GM21515 (cell line): ENCODE results near the gene PCP4.

Experiments
- ATAC-seq: cut with Tn5 transposase; IDR thresholded peaks from one replicate; pipeline ENCODE4 v1.9.1; 2021; ENCODE audit not compliant: unreplicated experiment

PCP4 gene

DNA sequence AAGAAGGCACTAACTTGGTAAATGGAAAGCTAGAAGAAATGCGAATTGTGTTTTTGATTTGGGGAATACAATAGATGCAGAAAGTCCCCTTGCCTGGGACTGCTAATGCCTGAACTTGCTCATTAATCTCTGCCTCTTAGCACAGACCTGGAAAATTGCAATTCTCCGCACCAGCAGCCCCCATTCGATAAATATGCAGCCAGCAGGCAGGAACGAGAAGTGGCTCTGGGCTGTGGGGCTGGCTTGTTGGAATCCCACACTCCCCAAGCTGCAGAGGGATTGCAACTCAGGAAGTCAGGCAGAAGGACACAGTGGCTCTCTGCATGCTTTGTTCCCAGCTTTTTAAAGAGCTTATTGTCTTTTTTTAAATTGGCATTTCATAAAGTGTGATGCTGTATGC is 51.3 kb downstream of the PCP4 start:
- ATAC-seq: no peak

DNA sequence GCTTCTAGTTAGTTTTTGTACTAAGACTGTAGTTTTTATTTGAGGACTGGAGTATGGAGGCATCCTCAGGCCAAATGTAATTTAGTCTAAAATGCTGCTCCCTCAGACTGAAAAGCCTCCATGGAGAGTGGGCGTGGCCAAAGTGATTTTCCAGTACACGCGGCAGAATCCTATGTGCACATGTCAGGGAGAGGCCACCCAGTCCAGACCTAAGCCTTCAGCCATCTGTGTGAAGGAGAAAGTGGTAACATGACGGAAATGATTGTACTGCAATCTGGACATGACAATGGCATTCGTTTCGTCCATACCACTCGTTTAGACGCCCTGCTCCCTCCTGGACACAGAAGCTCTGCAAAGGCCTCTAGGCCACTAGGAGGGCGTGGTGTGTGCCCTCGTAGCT is 56.2 kb downstream of the PCP4 start:
- no peak for ATAC-seq

DNA sequence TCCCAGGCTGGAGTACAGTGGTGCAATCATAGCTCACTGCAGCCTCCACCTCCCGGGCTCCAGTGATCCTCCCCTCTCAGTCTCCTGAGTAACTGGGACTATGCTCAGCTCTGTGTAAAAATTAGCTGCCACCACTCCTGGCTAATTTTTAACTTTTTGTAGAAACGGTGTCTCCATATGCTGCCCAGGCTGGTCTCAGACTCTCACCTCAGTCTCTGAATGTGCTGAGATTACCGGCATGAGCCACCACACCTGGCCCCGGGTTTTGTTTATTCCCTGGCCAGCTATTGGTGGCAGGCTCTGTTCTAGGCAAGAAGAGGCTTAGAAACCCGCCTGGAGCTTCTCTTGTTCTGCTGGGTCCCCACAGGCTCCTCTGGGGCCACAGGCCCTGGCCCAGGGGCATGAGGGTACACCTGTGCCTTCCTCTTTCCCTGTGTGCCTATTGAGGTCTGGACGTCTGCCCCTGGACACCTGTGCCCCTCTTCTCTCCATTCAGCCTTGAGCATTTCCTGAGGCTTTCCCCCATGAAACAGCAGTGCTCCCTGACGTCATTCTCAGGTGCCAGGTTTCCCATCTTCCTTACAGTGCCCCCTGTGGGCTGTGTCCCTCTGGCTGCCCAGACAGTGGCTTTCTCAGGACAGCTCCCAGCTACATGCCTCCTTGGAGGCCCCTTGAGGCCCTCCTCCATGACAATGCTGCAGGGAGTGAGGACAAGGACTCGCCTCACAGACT is 57.5 kb downstream of the PCP4 start:
- no peak for ATAC-seq

DNA sequence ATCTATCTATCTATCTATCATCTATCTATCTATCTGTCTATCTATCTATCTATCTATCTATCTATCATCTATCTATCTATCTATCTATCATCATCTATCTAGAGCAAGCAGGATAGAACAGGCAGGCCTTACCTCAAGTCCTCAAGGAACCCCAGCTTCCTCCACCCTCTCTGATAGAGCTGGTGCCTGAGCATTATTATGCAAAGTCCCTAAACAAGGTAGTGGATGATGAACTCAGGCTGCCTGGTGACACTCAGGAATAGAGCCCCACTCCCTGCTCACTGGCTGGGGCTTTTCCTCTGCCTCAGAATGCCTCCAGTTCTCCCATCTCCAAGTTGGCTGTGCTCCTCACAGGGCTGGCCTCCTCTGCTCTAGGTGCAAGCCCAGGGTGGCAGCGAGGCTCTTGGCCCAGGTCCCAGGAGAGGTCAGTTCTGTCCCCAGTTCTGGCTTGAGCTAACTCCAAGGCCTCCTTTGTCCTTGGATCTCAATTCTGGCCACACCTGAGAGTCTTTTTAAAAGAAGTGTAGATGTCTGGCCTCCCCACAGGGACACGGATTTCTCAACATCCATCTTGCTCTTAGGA is 60.2 kb downstream of the PCP4 start:
- ATAC-seq: no peak

DNA sequence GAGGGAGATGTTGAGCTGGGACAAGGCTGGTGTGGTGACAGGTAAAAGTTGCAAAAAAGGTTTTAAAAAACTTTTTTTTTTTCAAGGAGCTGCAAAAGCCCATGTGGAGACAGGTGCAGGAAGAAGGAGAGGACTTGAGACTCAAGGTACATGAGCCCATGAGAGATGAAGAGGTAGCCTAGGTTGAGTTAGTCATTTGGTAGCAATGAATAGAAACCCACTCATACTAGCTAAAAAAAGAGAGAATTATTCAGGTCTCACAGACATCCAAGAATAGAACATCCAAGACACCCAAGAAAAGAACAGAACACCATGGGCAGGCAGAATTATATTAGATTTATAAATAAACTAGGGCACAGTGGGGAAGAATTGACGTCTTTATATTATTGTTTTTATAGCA is 65.1 kb downstream of the PCP4 start:
- no peak for ATAC-seq

DNA sequence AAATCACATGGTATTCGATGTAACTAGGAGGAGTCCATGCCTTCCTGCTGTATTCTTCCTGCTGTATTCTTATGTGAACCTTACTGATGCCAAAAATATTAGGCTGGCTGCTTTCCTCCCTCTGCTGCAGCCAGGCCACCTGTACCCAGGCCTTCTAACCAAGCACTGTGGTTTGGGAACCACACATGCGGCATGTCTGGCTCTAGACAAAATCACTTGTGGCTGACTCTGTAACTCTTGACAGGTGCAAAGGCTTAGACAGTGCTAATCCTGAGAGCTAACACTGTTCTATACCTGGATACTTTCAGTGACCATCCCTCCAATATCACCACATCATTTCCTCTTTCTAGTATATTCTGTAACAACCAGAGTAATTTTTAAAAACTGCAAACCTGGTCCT is 67.7 kb downstream of the PCP4 start:
- ATAC-seq: no peak

DNA sequence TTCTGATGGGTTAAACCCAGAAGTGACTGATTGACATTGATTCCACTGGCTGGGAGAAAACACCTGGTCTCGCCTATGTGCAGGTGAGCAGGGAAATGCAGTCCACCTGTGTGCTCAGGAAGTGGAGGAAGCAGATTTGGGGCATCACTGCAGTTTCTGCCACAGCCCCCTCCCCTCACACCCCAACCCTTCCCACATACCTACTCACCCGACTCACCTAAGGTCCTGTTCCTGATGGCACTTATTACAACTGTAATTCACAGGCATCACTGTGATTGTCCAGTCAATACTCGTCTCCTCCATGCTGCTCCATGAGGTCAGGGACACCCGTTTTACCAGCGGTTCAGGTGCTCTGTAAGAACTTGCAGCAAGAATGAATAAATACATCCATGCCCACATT is 68.5 kb downstream of the PCP4 start:
- ATAC-seq: no peak

DNA sequence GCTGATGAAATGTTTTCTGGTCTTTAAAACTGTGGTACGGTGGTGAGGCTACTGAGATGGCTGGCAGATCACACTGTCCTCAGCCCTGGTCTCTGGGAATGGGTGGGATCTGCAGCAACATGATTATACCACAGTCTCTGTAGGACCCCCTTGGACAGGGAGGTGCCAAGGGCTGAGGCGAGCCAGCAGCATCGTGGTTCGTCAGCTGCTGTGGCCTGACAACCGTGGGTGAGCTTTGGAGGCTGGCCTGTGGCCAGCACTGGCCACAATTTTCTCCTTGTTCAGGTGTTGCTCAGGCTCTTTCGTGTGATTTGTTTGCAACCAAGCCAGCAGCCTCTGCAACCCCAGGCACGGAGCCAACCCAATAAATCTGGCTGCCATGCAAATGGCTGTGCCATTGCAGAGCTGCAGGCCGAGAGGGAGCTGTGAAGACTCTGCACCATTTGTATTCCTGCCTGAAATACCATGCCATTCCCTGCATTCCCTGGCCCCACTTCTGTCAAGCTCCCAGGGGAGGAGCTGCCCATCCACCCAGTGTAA is 70.9 kb downstream of the PCP4 start:
- ATAC-seq: no peak

DNA sequence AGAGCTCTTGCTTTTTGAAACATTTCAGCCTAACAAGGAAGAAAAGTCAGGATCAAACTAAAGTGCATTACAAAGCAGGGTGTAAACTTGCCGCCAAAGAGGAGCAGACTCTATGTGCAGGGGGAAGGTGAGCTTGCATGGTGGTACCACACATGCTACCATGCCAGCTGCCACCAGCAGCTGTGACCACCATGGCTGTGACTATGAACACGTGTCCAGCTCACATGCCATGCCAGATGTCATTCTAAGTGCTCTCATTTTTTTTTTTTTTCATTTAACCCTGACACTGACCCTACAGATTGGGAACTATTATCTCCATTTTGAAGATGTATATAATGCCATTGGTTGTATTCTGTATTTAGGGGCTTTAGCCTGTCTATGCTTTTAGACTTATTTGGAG is 79.0 kb downstream of the PCP4 start:
- ATAC-seq: no peak

DNA sequence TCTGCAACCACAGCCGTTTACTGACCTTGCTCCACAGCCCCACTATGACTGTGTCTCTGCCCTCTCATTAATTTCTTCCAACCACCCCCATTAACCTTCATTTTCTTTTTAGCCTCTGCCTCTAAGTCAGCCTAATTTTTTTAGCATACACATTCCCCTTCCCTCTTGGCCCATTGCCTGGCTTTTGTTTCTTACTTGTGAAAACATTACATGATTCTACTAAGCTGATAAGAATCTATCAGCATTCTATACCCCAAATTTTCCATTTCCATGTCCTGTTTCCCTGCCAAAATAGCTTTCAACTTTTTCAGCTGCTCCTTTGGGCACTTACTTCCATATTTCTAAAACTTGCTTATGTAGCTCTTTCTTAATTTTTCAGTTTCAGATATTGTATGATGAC is 79.8 kb downstream of the PCP4 start:
- ATAC-seq: no peak

DNA sequence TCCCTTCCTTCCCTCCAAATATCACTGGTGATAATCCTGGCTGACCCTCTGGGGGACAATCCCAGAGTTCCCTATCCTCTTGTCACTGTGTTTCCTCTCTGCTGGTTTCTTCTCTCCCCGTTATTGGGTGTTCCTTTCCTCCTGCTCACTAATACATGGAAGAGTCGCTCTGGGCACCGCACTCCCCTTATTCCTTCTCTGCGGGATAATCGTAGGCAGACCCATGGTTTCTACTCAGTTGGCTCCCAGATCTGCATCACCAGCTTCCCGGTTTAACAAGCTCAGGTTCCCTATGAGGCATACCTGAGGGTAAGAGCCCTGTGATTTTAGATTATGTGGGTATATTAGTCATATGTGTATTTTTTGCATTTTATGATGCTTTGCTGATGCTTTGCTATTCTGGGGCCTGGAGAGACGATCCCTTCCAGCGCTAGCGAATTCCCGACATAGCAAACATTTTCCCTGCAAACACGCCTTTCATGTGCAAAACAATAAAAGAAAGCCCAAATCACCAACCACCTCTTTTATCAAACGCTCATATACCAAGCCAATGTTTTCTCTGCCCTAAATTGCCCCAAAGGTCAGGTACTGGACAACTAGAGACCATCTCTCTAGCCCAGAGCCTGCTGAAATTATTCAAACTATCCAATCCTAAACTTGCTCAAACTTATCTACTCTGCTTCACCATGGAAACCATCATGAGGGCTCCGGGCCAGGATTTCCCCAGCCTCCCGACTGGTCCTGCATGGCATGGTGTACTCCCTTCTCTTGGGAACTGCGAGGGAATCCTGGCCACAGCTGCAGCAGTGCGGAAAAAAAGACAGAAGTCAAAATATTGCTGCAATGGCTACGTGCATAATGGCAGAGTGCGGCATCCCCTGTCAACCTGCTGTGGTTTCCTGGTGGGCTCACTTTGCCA is 84.2 kb downstream of the PCP4 start:
- no peak for ATAC-seq

DNA sequence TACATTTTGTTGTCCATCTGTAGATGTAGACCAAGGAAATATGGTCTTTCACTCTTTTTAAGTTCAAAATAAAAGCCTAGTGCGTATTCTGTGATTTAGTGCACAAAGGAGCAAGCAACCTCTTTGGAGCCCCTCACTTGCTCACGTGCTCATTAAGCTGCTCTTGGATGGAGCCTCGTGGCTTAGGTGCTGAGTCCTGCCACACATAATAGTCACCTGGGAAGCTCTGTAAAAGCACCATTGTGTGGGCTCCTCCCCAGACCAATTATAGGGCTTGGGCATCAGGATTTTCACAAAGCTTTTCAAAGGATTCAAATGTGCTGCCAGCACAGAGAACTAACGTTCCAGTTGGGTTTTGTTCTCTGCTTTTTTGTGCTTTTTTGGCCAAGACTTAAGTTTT is 85.0 kb downstream of the PCP4 start:
- ATAC-seq: no peak

DNA sequence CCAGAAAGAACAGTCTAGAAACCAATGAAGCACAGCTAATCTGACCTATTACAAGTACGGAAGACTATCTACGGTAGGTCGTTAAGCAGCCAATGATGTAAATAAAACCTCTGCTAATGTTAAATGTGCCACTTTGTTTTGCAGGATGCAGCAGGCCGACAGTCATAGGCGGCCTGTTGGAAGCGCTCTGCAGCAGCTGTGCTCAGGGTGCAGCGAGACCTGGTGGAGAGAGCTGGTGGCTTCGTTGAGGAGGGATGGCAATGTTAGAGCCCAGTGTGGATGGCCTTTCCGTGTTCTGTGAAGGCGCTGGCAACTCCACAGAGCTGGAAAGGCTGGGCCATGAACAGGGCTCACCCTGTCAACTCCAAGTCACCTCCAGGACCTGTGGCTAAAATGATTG is 87.3 kb downstream of the PCP4 start:
- no peak for ATAC-seq

DNA sequence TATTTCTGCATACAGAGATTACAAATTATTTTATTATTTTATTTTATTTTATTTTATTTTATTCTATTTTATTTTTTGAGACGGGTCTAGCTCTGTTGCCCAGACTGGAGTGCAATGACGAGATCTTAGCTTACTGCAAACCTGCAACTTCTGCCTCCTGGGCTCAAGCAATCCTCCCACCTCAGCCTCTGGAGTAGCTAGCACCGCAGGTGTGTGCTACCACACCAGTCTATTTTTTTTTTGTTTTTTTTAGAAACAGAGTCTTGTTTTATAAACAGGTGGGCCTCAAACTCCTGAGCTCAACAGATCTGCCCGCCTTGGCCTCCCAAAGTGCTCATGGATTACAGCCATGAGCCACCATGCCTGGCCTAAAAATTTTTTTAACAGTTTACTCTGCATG is 88.1 kb downstream of the PCP4 start:
- no peak for ATAC-seq

DNA sequence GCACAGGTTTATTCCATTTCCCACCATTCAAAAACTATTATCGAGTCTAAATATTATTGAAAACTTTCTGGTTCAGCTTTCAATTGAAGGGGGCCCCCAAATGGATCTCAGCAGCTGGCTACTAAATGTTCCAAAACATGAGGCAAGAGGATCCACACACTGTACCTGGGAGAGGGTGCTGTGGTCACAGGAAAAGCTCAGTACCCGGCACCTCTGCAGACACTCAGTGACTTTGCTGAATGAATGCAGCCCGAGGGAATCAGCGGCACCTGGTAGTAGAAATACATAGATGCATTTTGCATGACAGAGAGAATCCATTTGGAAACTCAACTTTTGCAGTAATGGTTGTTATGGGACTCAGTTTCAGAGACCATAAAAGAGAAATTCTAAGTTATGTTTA is 89.3 kb downstream of the PCP4 start:
- ATAC-seq: no peak

DNA sequence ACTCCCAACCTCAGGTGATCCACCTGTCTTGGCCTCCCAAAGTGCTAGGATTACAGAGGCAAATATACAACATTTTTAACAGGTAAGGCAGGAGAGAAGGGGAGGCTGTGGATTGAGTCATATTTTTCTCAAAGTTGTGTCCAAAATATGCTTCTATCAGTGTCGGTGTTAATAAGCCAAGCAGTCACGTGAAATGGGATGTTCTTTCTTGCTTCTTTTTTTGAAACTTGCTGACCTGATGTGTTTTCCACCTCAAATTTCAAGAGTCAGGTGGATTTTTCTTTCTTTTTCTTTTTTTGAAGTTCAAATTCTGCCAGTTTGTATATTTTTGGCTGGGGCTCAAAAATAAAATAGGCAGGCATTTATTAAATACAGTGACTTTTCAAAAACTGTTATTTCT is 91.5 kb downstream of the PCP4 start:
- ATAC-seq: no peak

DNA sequence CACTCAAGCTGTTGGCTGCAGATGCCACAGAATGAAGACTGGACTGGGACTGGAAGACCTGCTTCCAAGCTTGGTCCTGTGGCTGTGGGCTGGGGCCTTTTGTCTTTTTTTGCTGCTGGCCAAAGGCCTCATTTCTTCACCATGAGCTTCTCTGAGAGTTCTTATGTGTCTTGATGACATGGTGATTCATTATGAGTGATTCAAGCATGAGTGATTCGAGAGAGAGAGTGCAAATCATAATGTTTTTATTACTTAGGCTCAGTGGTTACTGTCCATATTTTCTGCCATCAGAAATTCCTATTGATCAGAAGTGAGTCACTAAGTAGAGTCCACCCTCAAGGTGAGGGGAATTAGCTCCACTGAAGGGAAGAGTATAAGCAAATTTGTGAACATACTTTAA is 94.0 kb downstream of the PCP4 start:
- no peak for ATAC-seq

DNA sequence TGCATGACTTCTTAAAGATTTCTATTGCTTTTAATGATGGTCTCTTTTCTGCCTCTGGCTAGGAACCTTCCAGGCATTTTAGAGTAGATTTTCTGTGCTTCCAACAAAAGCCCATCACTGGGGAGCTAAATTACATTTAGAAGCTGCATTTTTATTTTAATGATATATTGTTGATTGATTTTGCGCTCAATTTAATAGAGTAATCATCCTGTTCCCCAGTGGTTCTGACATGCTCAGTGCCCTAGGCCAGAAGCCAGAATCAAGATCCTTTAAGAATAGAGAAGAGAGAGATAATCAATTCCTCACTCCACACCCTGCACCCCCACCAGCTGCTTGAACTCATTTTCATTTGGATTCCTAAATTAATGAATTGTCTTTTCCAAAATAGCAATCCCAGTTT is 97.8 kb downstream of the PCP4 start:
- ATAC-seq: no peak

DNA sequence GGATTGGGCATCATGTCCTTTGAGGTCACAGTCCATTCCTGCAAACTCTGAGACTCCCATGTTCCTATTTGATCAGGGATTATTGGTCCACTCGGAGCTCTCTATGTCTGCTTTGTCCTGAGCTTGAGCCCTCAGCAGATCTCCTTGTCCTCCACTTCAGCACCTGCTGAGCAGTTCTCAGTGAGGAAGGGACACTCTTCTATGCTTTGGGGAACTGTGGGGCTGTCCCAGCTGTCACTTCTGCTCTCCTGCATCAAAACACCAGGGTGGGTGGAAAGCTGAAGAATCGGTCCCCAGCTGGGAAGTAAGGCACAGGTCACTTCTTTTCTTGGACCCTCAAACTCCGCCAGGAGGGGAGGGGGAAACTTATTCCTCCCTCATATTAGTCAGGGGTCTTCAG is 99.5 kb downstream of the PCP4 start:
- no peak for ATAC-seq

DNA sequence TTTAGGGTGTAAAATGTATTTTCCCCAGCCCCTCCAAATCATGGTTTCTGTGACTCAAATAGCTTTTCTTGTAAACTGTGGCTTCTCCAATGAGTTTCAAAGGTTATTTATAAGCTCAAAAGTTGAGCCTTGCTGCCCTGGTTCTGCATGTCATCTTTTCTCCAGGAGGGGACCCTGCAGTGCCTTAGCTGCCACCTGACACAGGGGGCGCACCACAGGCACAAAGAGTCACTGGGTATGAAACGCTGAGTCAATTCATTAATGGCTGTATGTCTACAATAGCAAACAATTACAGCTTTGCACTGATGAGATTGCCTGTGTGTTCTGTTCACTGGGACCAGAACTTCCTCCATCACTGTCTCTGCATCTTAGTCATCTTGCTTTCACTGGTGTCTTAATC is 100.8 kb downstream of the PCP4 start:
- no peak for ATAC-seq

DNA sequence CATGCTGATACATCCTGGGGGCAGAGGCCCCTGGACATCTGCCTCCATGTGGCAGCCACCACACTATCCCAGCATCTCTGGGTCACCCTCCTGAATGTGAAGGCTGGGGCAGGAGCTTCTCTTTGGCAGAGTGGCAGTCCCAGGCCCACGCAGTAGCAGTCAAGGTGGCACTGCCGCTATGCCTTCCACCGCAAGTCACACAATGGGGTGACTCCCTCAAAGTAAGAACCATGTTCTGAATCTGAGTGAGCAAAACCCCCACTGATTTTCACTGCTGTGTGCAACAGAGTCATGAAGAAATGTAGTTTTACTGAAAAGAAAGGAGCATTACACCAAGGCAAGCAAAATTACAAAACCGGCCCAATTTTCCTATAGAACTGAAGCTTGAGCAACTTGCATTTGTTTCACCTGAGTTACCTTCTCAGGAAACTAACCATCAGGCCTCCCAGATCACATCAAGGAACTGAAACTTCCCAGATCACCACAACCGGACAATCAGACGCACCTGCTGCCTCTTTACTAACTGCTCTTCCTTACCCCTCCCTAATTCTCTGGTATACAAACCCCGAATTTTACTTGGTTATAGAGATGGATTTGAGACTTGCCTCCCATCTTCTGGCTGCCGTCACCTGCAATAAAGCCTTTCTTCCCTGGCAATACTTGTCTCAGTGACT is 102.6 kb downstream of the PCP4 start:
- no peak for ATAC-seq
